Measurements from ENCODE around the gene TMEM272. TPM values are rescaled to one million over a fixed set of nuclear protein-coding genes. Genes with fewer than 3 reads are reported as not detected.

Gene TMEM272
- total RNA-seq, 2 experiments from 2014 or later = 0.23 to 0.29 TPM

DNA sequence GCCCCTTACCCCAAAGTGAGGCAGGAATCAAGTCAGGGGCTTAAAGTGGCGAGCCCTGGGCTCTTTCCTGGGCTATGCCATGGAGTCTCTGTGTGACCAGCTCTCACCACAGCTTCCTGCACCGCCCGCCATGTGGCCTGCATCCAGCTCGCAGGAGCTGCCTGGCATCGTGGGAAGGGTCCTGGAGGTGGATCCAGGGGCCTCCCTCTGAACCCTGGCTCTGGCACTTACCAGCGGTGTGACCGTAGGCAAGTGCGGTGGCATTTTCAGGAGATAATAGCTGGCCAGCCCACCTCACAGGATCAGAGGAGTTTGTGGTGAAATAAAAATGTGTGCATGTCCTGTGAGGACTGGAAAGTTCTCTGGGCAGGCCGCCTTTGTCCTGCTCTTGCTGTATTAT, 67.1 kb downstream of the TMEM272 start:
- Mint-ChIP-seq H3K9me3 (ENCODE audit: insufficient read depth) (no peaks in the 10 kb centered on the region), H3K36me3 (ENCODE audit: low read depth) (no peaks in the 10 kb centered on the region), H3K4me1 (ENCODE audit: low read depth) (no peaks in the 10 kb centered on the region), H3K27me3 (ENCODE audit: low read depth) (no peaks in the 10 kb centered on the region), H3K27ac (no peak overlapping the region), H3K4me3 (no peak overlapping the region)
- DNase-seq (no peak), ATAC-seq (no peak)
- POLR2A ChIA-PET = no interaction called here
- CTCF ChIA-PET = interaction anchor here (1.9 kb wide), 1 partner anchor 20 kb away, joined by 5 read pairs; no protein-coding TSS in a partner anchor

DNA sequence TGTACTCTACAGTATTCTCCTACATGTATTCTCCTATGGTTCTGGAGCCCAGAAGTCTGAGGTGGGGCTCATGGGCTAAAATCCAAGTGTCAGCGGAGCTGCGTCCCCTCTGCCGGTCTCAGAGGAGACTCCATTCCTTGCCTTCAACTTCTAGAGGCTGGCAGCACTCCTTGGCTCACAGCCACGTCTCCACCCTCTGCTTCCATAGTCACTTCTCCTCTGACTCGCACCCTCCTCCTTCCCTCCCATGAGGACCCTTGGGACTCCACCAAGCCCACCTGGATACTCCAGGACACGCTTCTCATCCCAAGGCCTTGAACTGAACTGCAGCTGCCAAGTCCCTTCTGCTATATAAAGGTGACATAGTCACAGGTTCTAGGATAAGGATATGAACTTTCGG, 68.8 kb downstream of the TMEM272 start:
- no peak for ATAC-seq
- Mint-ChIP-seq H3K36me3 (ENCODE audit: low read depth) (no peaks in the 10 kb centered on the region), H3K27me3 (ENCODE audit: low read depth) (no peaks in the 10 kb centered on the region), H3K4me3 (no peak overlapping the region), H3K27ac (no peak overlapping the region), H3K4me1 (ENCODE audit: low read depth) (no peaks in the 10 kb centered on the region), H3K9me3 (ENCODE audit: insufficient read depth) (no peaks in the 10 kb centered on the region)
- POLR2A ChIA-PET = interaction anchor here (0.5 kb wide), 1 partner anchor 651 kb away, joined by 3 read pairs; no protein-coding TSS in a partner anchor
- DNase-seq = no peak
- CTCF ChIA-PET = no interaction called here

DNA sequence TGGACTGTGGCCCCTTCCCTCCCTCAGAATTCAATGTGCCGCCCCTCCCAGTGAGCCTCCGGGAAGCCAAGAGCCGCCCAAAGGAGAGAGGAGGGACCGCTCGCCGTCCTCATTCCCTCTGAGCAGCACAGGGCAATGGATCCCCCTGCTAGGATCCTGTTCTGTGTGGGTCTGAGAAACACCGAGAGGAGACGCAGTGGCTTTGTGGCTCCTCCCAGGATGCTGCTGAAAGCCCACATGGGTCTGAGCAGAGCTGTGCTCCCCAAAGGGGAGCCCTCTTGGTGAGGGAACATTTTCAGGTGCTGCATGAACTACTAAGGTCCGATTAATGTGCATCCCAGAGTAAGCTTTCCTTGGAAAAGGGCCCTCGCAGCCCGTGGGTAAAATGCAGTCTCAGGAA, 71.5 kb downstream of the TMEM272 start:
- Mint-ChIP-seq H3K27me3 (ENCODE audit: low read depth) (no peaks in the 10 kb centered on the region), H3K4me3 (no peak overlapping the region), H3K27ac (no peak overlapping the region), H3K4me1 (ENCODE audit: low read depth) (no peaks in the 10 kb centered on the region), H3K36me3 (ENCODE audit: low read depth) (no peaks in the 10 kb centered on the region), H3K9me3 (ENCODE audit: insufficient read depth) (no peaks in the 10 kb centered on the region)
- ChIA-PET POLR2A (no interaction called here), CTCF (no interaction called here)
- ATAC-seq (no peak), DNase-seq (no peak)

DNA sequence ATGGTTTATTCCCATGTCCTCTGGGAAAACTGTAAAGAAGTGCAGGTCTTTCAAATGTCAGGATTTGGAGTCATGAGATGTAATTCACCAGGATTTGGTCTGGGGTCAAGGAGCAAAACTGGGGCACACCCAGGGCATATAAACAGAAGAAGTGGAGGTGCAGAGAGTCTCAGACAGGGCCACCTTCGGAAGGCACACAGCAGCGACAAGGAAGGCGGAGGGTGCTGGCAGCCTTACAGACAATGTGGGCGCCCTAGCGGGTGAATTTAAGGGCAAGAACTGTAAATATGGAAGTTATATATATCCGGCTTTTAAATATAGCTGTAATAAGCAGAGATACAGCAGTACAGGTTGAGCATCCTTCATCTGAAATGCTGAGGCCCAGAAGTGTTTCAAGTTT, 72.2 kb downstream of the TMEM272 start:
- ChIA-PET POLR2A (no interaction called here), CTCF (no interaction called here)
- Mint-ChIP-seq H3K9me3 (ENCODE audit: insufficient read depth) (no peaks in the 10 kb centered on the region), H3K4me3 (no peak overlapping the region), H3K36me3 (ENCODE audit: low read depth) (no peaks in the 10 kb centered on the region), H3K4me1 (ENCODE audit: low read depth) (no peaks in the 10 kb centered on the region), H3K27ac (no peak overlapping the region), H3K27me3 (ENCODE audit: low read depth) (no peaks in the 10 kb centered on the region)
- no peak for ATAC-seq
- peak; percentile 13 for DNase-seq

DNA sequence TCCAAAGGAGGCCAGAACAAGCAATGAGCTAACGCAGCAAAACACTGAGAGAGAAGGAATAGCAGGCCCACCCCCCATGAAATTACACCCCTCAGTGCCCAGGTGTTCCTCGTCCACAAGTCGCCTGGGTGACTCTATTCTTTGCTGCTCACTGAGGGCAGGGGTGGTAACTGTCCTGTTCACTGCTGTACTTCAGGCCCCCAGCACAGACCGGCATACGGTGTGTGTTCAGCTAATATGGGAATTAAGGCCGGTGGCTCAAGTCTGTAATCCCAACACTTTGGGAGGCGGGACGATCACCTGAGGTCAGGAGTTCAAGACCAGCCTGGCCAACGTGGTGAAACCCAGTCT, 72.9 kb downstream of the TMEM272 start:
- no peak overlapping the region for H3K27ac Mint-ChIP-seq
- POLR2A ChIA-PET = no interaction called here
- H3K4me3 Mint-ChIP-seq = no peak overlapping the region
- DNase-seq = peak; percentile 0
- H3K4me1 Mint-ChIP-seq (ENCODE audit: low read depth) = no peaks in the 10 kb centered on the region
- no peak for ATAC-seq
- no peaks in the 10 kb centered on the region for H3K27me3 Mint-ChIP-seq (ENCODE audit: low read depth)
- CTCF ChIA-PET = no interaction called here
- no peaks in the 10 kb centered on the region for H3K9me3 Mint-ChIP-seq (ENCODE audit: insufficient read depth)
- no peaks in the 10 kb centered on the region for H3K36me3 Mint-ChIP-seq (ENCODE audit: low read depth)

DNA sequence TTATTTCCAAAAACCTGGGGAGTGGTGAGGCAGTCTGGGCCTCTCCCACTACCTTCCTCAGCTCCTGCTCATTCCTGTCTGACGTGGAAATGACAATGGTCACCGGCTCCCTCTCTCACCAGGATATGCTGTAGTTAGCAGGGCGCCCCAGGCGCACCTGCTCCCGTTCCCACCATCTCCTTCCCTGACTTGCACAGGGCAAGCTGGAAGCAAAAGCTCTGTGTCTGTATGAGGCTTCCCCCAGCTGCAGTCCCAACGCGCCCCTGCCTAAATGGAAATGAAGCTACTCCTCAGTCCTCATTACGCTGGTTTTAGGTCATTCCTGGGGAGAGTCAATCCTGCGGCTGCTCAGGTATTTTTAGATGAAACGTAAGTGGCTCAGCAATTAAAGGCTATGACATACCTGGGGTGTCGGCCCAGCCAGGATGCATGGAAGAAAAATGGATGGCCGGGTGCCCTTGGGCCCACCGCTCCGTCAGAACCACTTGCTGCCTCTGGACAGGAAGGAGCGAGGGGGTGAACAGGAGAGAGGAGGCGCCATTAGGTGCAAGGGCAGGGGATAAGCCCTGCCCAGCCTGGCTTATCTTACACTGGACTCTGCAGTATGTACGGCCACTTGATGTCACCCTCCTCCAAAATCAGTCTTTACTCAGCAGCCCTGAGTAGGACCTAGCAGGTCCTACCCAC, 73.4 kb downstream of the TMEM272 start:
- H3K4me3 Mint-ChIP-seq = no peak overlapping the region
- POLR2A ChIA-PET = interaction anchor here (0.7 kb wide), 1 partner anchor 319 kb away, joined by 4 read pairs; the partner anchor contains the start of gene INTS6
- H3K36me3 Mint-ChIP-seq (ENCODE audit: low read depth) = no peaks in the 10 kb centered on the region
- DNase-seq = peak; percentile 14
- H3K27me3 Mint-ChIP-seq (ENCODE audit: low read depth) = no peaks in the 10 kb centered on the region
- no peaks in the 10 kb centered on the region for H3K4me1 Mint-ChIP-seq (ENCODE audit: low read depth)
- peak overlapping the region; percentile 28 for H3K27ac Mint-ChIP-seq
- ATAC-seq = no peak
- no peaks in the 10 kb centered on the region for H3K9me3 Mint-ChIP-seq (ENCODE audit: insufficient read depth)
- CTCF ChIA-PET = no interaction called here

DNA sequence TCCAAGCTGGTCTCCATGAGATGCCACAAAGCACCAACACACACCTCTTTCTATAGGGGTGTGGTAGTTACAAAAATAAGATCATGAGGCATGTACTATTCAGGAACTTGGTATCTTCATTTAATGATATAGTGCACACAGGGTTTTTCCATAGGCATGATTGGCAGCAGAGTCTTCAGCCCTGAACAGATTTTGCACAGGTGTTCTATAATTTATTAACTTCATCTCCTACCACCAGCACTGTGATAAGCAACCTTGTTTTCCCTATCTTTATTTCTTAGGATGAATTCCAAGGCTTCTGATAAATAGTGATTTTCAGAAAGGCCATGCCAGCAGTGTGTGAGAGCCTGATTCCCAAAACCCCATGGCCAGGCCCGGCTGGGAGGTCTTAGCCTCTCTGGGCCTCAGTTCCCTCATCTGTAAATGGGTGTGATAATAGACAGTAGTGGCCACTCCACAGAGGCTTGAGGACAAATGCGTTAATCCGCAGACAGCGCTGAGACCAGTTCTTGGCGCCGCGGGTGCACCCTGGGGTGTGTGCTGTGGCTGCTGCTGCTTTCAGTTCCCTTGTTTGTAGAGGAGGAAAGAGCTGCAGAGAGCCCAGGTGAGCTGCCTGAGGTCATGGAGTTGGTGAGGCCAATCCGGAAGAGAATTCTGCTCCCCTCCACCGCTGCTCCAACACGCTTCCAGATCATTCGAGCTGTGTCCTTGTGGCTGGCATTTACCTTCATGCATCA, 74.1 kb downstream of the TMEM272 start:
- POLR2A ChIA-PET = interaction anchor here (0.7 kb wide), 1 partner anchor 318 kb away, joined by 4 read pairs; the partner anchor contains the start of gene INTS6
- no peaks in the 10 kb centered on the region for H3K9me3 Mint-ChIP-seq (ENCODE audit: insufficient read depth)
- H3K27ac Mint-ChIP-seq = peak overlapping the region; percentile 28
- no peak for DNase-seq
- no peak overlapping the region for H3K4me3 Mint-ChIP-seq
- no peaks in the 10 kb centered on the region for H3K36me3 Mint-ChIP-seq (ENCODE audit: low read depth)
- ATAC-seq = no peak
- H3K4me1 Mint-ChIP-seq (ENCODE audit: low read depth) = peaks cover under 1% of the 10 kb centered on the region
- CTCF ChIA-PET = no interaction called here
- no peaks in the 10 kb centered on the region for H3K27me3 Mint-ChIP-seq (ENCODE audit: low read depth)

DNA sequence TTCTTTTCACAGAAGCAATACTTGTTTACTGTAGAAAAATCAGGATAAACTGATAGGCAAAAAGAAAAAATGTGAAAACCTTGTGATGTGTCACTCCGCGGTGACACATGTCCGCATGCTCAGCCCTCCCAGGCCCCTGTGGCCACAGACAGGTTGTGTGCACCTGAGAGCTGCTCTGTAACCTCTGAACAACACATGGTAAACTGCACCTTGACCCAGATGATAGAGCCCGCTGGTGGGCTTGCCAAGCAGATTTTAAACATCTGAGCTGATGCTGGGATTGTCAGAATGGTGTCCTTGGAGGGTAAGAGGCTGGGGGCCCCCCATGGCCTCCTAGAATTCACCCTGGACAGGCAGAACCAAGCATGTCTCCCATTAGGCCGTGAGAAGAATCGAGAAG, 74.8 kb downstream of the TMEM272 start:
- Mint-ChIP-seq H3K4me3 (no peak overlapping the region), H3K27me3 (ENCODE audit: low read depth) (no peaks in the 10 kb centered on the region), H3K27ac (no peak overlapping the region), H3K4me1 (ENCODE audit: low read depth) (peaks cover 7% of the 10 kb centered on the region), H3K9me3 (ENCODE audit: insufficient read depth) (no peaks in the 10 kb centered on the region), H3K36me3 (ENCODE audit: low read depth) (no peaks in the 10 kb centered on the region)
- no peak for DNase-seq
- CTCF ChIA-PET = no interaction called here
- ATAC-seq = no peak
- POLR2A ChIA-PET = no interaction called here

DNA sequence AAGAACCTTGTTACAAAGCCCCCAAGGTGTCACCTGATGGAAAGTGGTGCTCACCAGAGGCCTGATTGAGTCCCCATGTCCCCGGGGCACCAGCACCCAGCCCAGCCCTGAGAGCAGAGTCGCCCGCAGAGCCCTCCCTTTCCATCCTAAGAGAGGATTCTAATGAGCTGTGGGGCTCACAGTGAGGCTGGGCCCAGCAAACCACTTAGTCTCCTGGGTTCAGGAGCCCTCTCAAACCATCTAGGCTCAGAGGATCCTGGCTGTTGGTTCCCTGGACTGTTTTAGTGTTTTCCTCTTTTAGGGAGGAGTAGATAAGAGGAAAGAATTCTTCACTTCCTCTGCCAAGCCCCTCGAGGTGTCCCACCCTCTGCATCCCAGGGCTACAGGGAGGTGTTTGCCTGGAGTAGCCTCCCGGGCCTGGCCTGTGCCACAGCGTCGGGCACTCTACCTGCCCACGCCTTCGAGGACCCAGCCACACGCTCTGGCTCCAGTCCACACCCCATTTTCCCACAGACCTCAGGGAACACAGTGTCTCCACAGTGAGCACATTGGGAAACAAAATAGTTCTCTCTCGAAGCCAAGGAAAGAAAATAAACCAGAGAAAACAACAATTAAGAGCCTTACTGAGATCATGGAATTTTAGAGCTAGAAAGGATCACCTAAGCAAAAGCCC, 75.4 kb downstream of the TMEM272 start:
- peaks cover 4% of the 10 kb centered on the region for H3K36me3 Mint-ChIP-seq (ENCODE audit: low read depth)
- H3K27me3 Mint-ChIP-seq (ENCODE audit: low read depth) = no peaks in the 10 kb centered on the region
- H3K4me1 Mint-ChIP-seq (ENCODE audit: low read depth) = peaks cover 13% of the 10 kb centered on the region
- POLR2A ChIA-PET = no interaction called here
- ATAC-seq (no peak), DNase-seq (no peak)
- no peaks in the 10 kb centered on the region for H3K9me3 Mint-ChIP-seq (ENCODE audit: insufficient read depth)
- no peak overlapping the region for H3K4me3 Mint-ChIP-seq
- CTCF ChIA-PET = no interaction called here
- peak overlapping the region; percentile 40 for H3K27ac Mint-ChIP-seq

DNA sequence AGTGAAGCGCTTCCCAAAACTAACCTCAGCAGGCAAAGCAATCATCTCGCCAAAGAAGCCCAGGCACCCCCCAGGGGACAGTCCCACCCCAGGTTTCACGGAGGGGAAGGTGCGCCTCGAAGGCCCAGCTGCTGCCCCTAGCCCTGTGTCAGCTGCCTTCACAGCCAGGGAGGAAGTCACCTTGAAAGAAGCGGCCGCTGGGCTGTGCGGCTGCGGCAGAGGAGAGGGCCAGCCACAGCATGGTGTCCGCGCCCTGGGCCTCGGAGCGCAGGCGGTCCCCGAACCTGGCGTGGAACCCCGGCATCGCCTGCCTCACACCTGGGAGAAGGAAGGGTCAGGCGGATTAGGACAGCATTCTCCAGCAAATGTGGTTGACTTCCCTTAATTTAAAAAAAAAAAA, 76.0 kb downstream of the TMEM272 start:
- Mint-ChIP-seq H3K27ac (no peak overlapping the region), H3K4me3 (no peak overlapping the region), H3K9me3 (ENCODE audit: insufficient read depth) (no peaks in the 10 kb centered on the region), H3K36me3 (ENCODE audit: low read depth) (peaks cover 4% of the 10 kb centered on the region), H3K27me3 (ENCODE audit: low read depth) (no peaks in the 10 kb centered on the region), H3K4me1 (ENCODE audit: low read depth) (peaks cover 18% of the 10 kb centered on the region)
- CTCF ChIA-PET = no interaction called here
- POLR2A ChIA-PET = no interaction called here
- DNase-seq = no peak
- no peak for ATAC-seq

DNA sequence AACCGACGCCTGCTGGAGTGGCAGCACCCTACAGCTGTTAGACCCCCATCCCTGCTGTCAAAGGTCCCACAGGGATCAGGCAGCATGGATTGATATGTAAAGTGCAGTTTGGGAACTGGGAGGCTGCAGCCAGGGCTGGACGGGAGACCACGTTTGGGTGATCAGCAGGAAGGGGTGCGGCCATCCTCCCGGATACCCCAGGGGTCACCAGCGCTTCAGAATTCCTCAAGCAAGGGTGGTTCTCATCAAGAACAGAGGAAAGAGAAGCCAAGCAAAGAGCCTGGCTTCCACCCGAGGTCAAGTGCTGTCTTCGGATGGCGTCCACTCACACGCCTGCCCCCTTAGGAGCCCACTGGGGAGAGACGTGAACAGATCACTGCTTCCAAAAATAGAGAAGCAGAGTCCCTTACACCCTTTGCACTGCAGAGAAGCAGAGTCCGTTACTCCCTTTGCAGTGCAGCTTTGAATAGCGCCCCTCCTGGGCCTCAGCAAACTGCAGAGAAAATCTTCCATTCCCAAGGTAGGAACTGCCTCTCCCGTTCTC, 76.5 kb downstream of the TMEM272 start:
- ATAC-seq (no peak), DNase-seq (no peak)
- ChIA-PET CTCF (no interaction called here), POLR2A (interaction anchor here (0.6 kb wide), 1 partner anchor 12 kb away, joined by 3 read pairs; no protein-coding TSS in a partner anchor)
- Mint-ChIP-seq H3K4me3 (no peak overlapping the region), H3K4me1 (ENCODE audit: low read depth) (peaks cover 21% of the 10 kb centered on the region), H3K9me3 (ENCODE audit: insufficient read depth) (no peaks in the 10 kb centered on the region), H3K36me3 (ENCODE audit: low read depth) (peaks cover 4% of the 10 kb centered on the region), H3K27ac (no peak overlapping the region), H3K27me3 (ENCODE audit: low read depth) (no peaks in the 10 kb centered on the region)

DNA sequence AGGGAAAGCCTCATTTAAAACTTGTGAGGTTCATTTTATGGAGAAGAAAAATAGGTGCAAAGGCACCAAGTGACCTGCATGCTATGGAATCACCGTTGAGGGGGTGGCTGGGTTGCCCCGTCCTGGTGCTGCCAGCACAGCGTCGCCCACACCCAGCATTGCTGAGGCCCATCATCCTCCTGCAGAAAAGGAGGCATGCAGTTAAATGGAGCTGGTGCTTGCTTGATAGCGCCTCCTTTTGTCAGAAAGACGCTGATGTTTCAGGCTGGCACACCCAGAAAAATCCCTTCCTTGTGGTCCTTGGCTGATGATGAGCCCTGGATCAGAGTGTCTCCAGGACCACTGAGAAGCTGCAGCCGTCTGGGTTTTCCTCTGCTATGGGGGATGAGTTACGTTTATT, 77.9 kb downstream of the TMEM272 start:
- no peak for ATAC-seq
- no peak overlapping the region for H3K4me3 Mint-ChIP-seq
- H3K9me3 Mint-ChIP-seq (ENCODE audit: insufficient read depth) = no peaks in the 10 kb centered on the region
- peaks cover 4% of the 10 kb centered on the region for H3K36me3 Mint-ChIP-seq (ENCODE audit: low read depth)
- ChIA-PET POLR2A (no interaction called here), CTCF (interaction anchor here (0.8 kb wide), 1 partner anchor 181 kb away, joined by 3 read pairs; no protein-coding TSS in a partner anchor)
- no peaks in the 10 kb centered on the region for H3K27me3 Mint-ChIP-seq (ENCODE audit: low read depth)
- no peak overlapping the region for H3K27ac Mint-ChIP-seq
- H3K4me1 Mint-ChIP-seq (ENCODE audit: low read depth) = peaks cover 21% of the 10 kb centered on the region
- DNase-seq = no peak
